HG03354 (cell line): ENCODE data around the gene UNC45B.
"Not testable (repeated sequence)": the region's sequence is repeated elsewhere in the genome, so short reads cannot be mapped to it uniquely, and the experiment has no call there.

Experiments used
- ATAC-seq: cut with Tn5 transposase; IDR thresholded peaks from one replicate; pipeline ENCODE4 v1.9.1; 2021; ENCODE audit warnings: mild to moderate bottlenecking; ENCODE audit not compliant: unreplicated experiment, poor library complexity, severe bottlenecking

The UNC45B gene

DNA sequence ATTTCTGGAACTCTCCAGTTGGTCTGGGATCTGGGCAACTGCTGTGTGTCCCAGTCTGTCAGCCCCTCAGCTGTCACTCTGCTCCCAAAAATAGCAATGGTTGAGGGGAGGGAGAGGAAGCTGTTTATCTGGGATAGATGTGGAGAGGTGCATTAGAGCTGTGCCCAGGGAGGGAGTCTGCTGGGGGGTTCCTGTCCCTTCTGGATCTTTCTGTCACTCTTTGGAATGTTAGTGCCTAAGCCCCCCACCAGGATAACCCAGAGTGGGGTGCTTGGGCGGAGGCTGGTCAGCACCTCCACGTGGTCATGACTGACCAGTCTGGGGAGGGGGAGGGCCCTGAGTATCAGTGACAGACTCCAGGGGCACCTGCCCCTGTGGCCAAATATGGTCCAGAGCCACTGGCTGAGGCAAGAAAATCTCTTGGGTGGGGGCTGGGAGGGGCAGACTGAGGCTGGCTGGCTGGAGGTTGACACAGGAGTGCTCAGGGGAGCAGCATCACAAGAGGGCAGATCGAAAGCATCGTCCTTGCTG lies at the start of gene UNC45B:
TSS of gene UNC45B (plus strand) at position 443 of the 531 bp plus-strand sequence. CDS start 447 bp downstream, outside the sequence.
- ATAC-seq, result no peak

GRCh38 chr17:35099908-35100307 lies 47.7 kb upstream of the UNC45B start:
- no peak for ATAC-seq

DNA sequence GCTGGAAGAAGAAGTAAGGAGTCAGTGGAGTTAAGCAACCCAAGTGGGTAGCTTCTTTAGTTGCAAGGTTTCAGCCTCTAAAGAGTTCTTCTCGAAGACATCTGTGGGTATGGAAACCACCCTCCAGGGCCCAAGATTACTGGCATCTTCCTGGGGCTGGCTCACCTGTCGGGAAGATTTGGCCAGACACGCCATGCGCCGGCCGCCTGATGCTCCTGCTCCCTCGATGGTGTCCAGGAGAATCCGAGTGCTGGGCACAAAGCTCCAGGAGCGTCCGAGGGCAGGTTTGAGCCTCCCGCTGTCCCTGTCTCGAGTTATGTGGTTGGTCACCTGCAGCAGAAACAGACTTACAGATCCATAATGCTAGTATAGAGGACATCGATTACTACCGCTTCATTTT lies 46.6 kb upstream of the UNC45B start:
- no peak for ATAC-seq

- ATAC-seq, result no peak
These were observed 45.9 kb upstream of the UNC45B start for GRCh38 chr17:35101725-35102124.

DNA sequence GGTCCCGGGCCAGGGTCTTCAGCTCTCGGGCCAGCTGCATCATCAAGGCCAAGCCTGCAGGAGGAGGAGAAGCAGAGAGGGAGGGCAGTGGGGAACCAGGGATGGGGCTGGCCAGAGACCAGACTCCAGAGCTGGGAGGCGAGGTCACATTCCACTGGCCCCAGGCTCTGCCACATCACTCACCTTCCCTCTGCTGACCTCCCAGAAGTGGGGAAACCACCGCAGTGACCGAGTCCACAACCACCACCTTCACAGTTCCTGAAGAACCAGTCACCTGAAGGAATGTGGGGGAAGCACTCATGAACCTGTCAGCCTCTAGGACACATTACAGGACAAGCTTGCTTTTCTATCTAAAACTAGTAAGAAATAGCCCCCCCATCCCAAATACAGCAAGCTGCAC lies 44.3 kb upstream of the UNC45B start:
- no peak for ATAC-seq

GRCh38 chr17:35104844-35105450 lies 42.7 kb upstream of the UNC45B start:
- ATAC-seq, result no peak

DNA sequence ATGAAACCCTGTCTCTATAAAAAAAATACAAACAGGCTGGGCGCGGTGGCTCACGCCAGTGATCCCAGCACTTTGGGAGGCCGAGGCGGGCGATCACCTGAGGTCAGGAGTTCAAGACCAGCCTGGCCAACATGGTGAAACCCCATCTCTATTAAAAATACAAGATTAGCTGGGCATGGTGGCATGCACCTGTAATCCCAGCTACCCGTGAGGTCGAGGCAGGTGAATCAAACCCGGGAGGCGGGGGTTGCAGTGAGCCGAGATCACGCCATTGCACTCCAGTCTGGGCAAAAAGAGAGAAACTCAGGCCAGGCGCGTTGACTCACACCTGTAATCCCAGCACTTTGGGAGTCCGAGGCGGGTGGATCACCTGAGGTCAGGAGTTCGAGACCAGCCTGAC lies 36.8 kb upstream of the UNC45B start:
- ATAC-seq, result not testable (repeated sequence)

GRCh38 chr17:35116845-35117244 lies 30.8 kb upstream of the UNC45B start:
- ATAC-seq, result no peak

DNA sequence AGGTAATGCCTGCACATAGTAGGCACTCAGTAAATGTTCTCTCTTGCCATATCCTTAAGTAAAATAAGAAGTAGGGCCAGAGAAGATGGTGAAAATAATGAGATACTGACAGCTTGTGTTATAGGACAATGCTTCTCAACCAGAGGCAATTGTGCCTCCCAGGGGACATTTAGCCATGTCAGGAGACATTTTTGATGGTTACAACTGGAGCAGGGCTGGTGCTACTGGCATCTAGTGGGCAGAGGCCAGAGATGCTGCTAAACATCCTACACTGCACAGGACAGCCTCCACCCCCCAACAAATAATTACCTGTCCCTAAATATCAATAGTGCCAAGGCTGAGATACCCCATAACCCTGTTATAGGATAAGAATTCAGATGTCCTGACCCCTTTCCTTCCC lies 29.6 kb upstream of the UNC45B start:
- ATAC-seq, result no peak

DNA sequence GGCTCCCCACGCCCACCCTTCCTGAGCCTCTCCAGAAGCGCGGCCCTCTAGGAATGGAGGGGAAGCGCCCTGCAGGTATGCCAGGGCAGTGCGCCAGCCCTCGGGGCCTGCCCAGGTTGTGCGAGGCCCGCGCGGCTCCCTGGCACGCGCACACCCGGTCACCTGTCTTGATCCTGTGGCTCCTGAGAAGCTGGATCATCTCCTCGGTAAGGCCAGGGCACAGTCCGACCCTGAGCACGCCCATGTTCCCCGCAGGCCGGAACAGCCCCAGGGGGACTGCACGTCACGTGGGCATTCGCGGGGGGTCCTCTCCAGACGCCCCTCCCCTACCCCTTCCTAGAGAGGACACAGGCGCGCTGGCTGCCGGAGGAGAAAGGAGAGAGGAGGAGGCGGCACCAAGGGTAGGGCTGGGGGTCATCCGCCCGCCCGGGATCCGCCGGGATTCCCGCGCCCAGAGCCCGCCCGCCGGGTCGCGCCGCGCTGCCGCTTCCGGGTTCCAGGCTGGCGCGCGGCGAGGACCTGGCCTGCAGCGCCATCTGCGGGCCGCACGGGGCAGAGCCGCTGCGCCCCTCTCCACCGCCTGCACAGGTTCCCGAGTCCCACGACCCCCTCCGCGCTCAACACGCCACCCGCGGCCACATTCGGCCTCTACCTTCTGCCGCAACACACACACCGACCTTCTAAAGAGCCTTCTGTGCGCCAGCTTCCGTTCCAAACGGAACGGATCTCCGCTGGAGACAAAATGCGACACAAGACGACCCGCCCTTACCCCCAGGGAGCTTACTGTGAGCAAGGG lies 28.0 kb upstream of the UNC45B start, which contains the start of gene RAD51D:
TSS of gene RAD51D (minus strand) at position 491 of the 796 bp plus-strand sequence. CDS start at position 244, 247 bp downstream.
- peak; percentile 88 for ATAC-seq

DNA sequence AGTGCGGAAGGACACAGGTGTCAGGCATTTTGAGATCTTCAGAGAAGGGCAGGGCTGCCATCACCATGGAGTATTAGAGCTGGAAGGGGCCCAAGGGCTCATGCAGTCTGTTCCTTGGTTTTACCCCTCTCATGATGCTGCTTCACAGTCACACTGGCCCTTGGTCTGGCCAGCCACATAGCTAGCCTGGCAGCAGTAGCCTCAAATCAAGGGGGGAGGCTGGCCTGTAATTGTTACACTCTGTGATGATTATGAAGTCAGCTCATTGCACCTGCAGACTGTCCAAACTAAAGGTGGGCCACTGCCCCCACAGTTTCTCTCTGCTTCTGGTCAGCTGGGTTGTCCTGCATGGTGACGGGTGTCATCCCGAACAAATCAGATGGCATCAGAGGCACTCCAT lies 26.3 kb upstream of the UNC45B start, which contains the start of gene FNDC8:
TSS of gene FNDC8 (plus strand) at position 301 of the 400 bp plus-strand sequence. CDS start at position 380, 79 bp downstream.
- no peak for ATAC-seq

GRCh38 chr17:35127751-35128514 lies 19.7 kb upstream of the UNC45B start:
- no peak for ATAC-seq

GRCh38 chr17:35129154-35129972 lies 18.3 kb upstream of the UNC45B start:
- ATAC-seq, result no peak

- no peak for ATAC-seq
These were observed 17.7 kb upstream of the UNC45B start for GRCh38 chr17:35129973-35130351.

DNA sequence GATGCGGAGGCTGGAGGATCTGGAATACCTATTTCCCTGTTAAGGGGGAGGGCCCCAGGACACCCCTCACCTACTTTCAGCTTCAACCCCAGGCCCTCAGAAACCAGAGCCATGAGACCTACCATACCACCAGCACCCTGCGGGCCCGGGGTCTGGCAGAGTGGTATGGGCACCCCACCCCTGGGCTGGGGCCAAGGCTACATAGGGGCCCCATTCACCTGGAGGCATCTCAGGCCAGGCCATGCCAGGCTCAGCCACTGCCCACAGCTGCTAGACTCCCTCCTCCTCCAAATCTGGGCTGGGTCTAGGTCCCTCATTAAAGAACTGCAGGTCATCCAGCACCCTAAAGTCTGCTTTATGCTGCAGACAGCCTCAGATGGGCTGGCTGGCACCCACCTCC lies 17.2 kb upstream of the UNC45B start:
- ATAC-seq, result no peak

GRCh38 chr17:35132099-35132498 lies 15.5 kb upstream of the UNC45B start:
- ATAC-seq, result no peak

- no peak for ATAC-seq
These were observed 14.6 kb upstream of the UNC45B start for GRCh38 chr17:35132816-35133550.

- no peak for ATAC-seq
These were observed 12.3 kb upstream of the UNC45B start for GRCh38 chr17:35135322-35135721.

- no peak for ATAC-seq
These were observed 9.4 kb upstream of the UNC45B start for GRCh38 chr17:35138218-35138617.
